GM06990 (cell line): ENCODE measurements around the gene OGDH.
"Not testable (repeated sequence)": the region's sequence is repeated elsewhere in the genome, so short reads cannot be mapped to it uniquely, and the experiment has no call there.

ENCODE experiments used
- DNase-seq: peaks from one replicate; pipeline ENCODE4 v3.0.0-alpha.2; 2011; ENCODE audit not compliant: insufficient read length; ENCODE audit errors: extremely low read depth
- H3K27me3 ChIP-seq: replicated peaks from 2 replicates; pipeline ENCODE4 v1.6.0; 2011; ENCODE audit warnings: low read length; ENCODE audit not compliant: control insufficient read depth, insufficient read depth
- H3K36me3 ChIP-seq: 2 replicates; pipeline ENCODE4 v1.5.1; 2011; ENCODE audit warnings: low read length; ENCODE audit not compliant: control insufficient read depth, insufficient read depth
- H3K4me3 ChIP-seq: replicated peaks from 2 replicates; pipeline ENCODE4 v1.5.1; 2011; ENCODE audit warnings: low read depth, mild to moderate bottlenecking, control low read depth, low read length
- TF ChIP-seq, protein P1 (sequence below): IDR thresholded peaks from 2 replicates; pipeline ENCODE4 v1.5.1; 2011; ENCODE audit warnings: low read length, control low read depth, mild to moderate bottlenecking, inconsistent platforms; ENCODE audit not compliant: insufficient read depth, poor library complexity, severe bottlenecking

The OGDH gene

DNA sequence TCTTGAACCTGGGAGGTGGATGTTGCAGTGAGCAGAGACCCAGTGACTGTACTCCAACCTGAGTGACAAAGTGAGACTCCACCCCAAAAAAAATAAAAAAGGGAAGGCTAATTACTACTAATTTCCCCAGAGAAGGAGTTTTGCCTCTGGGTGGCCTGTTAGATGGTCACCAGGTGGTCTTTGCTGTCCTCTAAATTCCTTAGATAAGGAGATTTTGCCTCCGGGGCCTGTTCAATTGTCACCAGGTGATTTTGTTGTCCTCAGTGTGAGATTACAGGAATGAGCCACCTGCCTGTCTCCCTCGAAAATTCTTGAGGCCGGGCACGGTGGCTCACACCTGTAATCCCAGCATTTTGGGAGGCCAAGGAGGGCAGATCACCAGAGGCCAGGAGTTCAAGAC is 117.8 kb downstream of the OGDH start:
- Histone ChIP-seq H3K36me3 (no peaks in the 10 kb centered on the region), H3K4me3 (no peak overlapping the region), H3K27me3 (no peaks in the 10 kb centered on the region)
- DNase-seq = no peak
- TF ChIP-seq, protein P1, sequence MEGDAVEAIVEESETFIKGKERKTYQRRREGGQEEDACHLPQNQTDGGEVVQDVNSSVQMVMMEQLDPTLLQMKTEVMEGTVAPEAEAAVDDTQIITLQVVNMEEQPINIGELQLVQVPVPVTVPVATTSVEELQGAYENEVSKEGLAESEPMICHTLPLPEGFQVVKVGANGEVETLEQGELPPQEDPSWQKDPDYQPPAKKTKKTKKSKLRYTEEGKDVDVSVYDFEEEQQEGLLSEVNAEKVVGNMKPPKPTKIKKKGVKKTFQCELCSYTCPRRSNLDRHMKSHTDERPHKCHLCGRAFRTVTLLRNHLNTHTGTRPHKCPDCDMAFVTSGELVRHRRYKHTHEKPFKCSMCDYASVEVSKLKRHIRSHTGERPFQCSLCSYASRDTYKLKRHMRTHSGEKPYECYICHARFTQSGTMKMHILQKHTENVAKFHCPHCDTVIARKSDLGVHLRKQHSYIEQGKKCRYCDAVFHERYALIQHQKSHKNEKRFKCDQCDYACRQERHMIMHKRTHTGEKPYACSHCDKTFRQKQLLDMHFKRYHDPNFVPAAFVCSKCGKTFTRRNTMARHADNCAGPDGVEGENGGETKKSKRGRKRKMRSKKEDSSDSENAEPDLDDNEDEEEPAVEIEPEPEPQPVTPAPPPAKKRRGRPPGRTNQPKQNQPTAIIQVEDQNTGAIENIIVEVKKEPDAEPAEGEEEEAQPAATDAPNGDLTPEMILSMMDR = no peak

DNA sequence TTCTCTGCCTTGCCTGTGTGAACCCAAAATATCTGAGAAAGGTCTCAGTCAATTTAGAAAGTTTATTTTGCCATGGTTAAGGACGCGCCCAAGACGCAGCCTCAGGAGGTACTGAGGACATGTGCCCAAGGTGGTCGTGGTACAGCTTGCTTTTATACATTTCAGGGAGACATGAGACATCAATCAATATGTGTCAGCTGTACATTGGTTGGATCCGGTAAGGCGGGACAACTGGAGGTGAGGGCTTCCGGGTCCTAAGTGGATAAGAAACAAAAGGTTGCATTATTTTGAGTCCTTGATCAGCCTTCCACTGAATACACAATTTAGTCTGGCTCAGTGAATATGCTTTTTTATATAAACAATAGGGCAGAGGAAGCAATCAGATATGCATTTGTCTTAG is 119.8 kb downstream of the OGDH start:
- not testable (repeated sequence) for H3K27me3 ChIP-seq, H3K4me3 ChIP-seq, H3K36me3 ChIP-seq, DNase-seq

GRCh38 chr7:44727158-44727936 is 120.9 kb downstream of the OGDH start:
- H3K4me3 ChIP-seq = no peak overlapping the region
- TF ChIP-seq, protein P1 = no peak
- H3K36me3 ChIP-seq = no peaks in the 10 kb centered on the region
- no peak for DNase-seq
- H3K27me3 ChIP-seq = no peaks in the 10 kb centered on the region

DNA sequence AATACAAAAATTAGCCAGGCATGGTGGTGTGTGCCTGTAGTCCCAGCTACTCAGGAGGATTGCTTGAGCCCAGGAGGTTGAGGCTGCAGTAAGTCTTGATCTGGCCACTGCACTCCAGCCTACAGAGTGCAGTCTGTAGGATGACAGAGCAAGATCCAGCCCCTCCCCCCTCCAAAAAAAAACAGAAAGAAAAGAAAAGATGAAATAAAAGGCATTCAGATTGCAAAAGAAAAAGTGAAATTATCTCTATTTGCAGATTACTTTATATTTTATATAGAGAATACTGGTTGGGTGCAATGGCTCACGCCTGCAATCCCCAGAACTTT is 121.5 kb downstream of the OGDH start:
- H3K36me3 ChIP-seq = no peaks in the 10 kb centered on the region
- no peak for DNase-seq
- no peaks in the 10 kb centered on the region for H3K27me3 ChIP-seq
- no peak overlapping the region for H3K4me3 ChIP-seq
- TF ChIP-seq, protein P1 = no peak

GRCh38 chr7:44729949-44730590 is 123.6 kb downstream of the OGDH start:
- H3K4me3 ChIP-seq = no peak overlapping the region
- TF ChIP-seq, protein P1 = no peak
- no peaks in the 10 kb centered on the region for H3K36me3 ChIP-seq
- H3K27me3 ChIP-seq = no peaks in the 10 kb centered on the region
- DNase-seq = no peak

GRCh38 chr7:44732971-44733370 is 126.5 kb downstream of the OGDH start:
- DNase-seq, H3K36me3 ChIP-seq, H3K27me3 ChIP-seq, H3K4me3 ChIP-seq: not testable (repeated sequence)
